K562 (cell line): ENCODE data around the gene IRS1. TPM values are rescaled to one million over a fixed set of nuclear protein-coding genes. Genes with fewer than 3 reads are reported as not detected.

Experiments
- CBX1 ChIP-seq: sonication (generic); IDR thresholded peaks from 2 replicates; pipeline ENCODE4 v1.6.1; 2016; ENCODE audit warnings: antibody characterized with exemption, low read depth, mild to moderate bottlenecking
- E2F4 ChIP-seq: sonication (generic); formaldehyde crosslinking; IDR thresholded peaks from 2 replicates; pipeline ENCODE4 v1.8.0; 2022; ENCODE audit warnings: mild to moderate bottlenecking, low read depth, missing genetic modification reagents
- IRF9 ChIP-seq: fragments of 450-650 bp; IDR thresholded peaks from 2 replicates; pipeline ENCODE4 v1.6.1; 2016; ENCODE audit warnings: missing biosample characterization, missing genetic modification characterization
- KDM4B ChIP-seq, 2 experiments: fragments of 450-650 bp in 1 of 2; sonication (generic) in 1 of 2; IDR thresholded peaks; 2 replicates each; pipeline ENCODE4 v1.6.1; 2016 to 2017; ENCODE audit warnings: borderline replicate concordance in 2 of 2, antibody characterized with exemption in 1 of 2, low read depth in 1 of 2, mild to moderate bottlenecking in 1 of 2
- LCOR ChIP-seq: sonication (generic); formaldehyde crosslinking; IDR thresholded peaks from 2 replicates; pipeline ENCODE4 v1.8.0; 2022; ENCODE audit warnings: mild to moderate bottlenecking, missing genetic modification reagents
- MED1 ChIP-seq: sonication (generic); formaldehyde crosslinking; IDR thresholded peaks from 2 replicates; pipeline ENCODE4 v1.8.1; 2023; ENCODE audit warnings: missing genetic modification reagents, borderline replicate concordance
- NCOA4 ChIP-seq: fragments of 450-650 bp; IDR thresholded peaks from 2 replicates; pipeline ENCODE4 v1.6.1; 2018; ENCODE audit warnings: mild to moderate bottlenecking; ENCODE audit not compliant: partially characterized antibody
- NR1H2 ChIP-seq: sonication (generic); formaldehyde crosslinking; IDR thresholded peaks from 2 replicates; pipeline ENCODE4 v1.4.0; 2020; ENCODE audit warnings: mild to moderate bottlenecking, missing genetic modification reagents
- POLR2B ChIP-seq: fragments of 450-650 bp; IDR thresholded peaks from 2 replicates; pipeline ENCODE4 v1.6.1; 2018; ENCODE audit warnings: low read depth; ENCODE audit not compliant: partially characterized antibody
- RBBP5 ChIP-seq: fragments of 200-600 bp; sonication (generic); IDR thresholded peaks from 2 replicates; pipeline ENCODE4 v1.6.1; 2012; ENCODE audit warnings: borderline replicate concordance, mild to moderate bottlenecking, low read length, control low read depth, inconsistent platforms; ENCODE audit not compliant: insufficient read depth, poor library complexity, severe bottlenecking
- USF2 ChIP-seq: sonication (generic); formaldehyde crosslinking; IDR thresholded peaks from 2 replicates; pipeline ENCODE4 v1.5.0; 2020; ENCODE audit warnings: missing genetic modification reagents
- ZBTB2 ChIP-seq: fragments of 450-650 bp; IDR thresholded peaks from 2 replicates; pipeline ENCODE4 v1.6.1; 2016; ENCODE audit warnings: antibody characterized with exemption
- ZHX1 ChIP-seq: fragments of 150-350 bp; conservative IDR thresholded peaks from 2 replicates; pipeline ENCODE4 v1.6.1; 2014; ENCODE audit warnings: low read length
- ZNF212 ChIP-seq: fragments of 450-650 bp; formaldehyde crosslinking; IDR thresholded peaks from 2 replicates; pipeline ENCODE4 v1.4.0; 2020; ENCODE audit warnings: mild to moderate bottlenecking
- ZNF263 ChIP-seq: sonication (generic); formaldehyde crosslinking; IDR thresholded peaks from 2 replicates; pipeline ENCODE4 v1.8.0; 2022; ENCODE audit warnings: mild to moderate bottlenecking, missing genetic modification reagents, borderline replicate concordance
- ZNF778 ChIP-seq: fragments of 450-650 bp; formaldehyde crosslinking; IDR thresholded peaks from 2 replicates; pipeline ENCODE4 v1.4.0; 2020; ENCODE audit warnings: mild to moderate bottlenecking, moderate library complexity
- polyA plus RNA-seq, 8 experiments: library from polyadenylated mRNA; depleted of rRNA in 4 of 8; stranded (reverse) in 5 of 8; unstranded in 3 of 8; fragments of >200 nt; fragmentation: Nextera tagmentation in 2 of 8; fragmentation: Illumina TruSeq in 1 of 8; extraction: Ambion mirVana in 2 of 8; extraction: Trizol in 1 of 8; gene quantifications; 2 replicates each; pipeline versions ENCODE4 v1.2.1 to v1.2.3, GENCODE V29; 2011 to 2014; ENCODE audit warnings: inconsistent platforms in 1 of 8, missing spikeins in 1 of 8
- total RNA-seq, 7 experiments: library from RNA; depleted of rRNA in 6 of 7; stranded (reverse); fragments of >200 nt in 6 of 7; fragmentation: Illumina TruSeq in 2 of 7; extraction: Trizol in 2 of 7; gene quantifications; 2 replicates each; pipeline versions ENCODE4 v1.2.1 to v1.2.3, GENCODE V29; 2011 to 2021; ENCODE audit warnings: low replicate concordance in 1 of 7

IRS1 gene
- total and polyA plus RNA-seq, 9 of the 15 experiments (the other 6 are each of a cell fraction or from before 2014, with no cell fraction given): under 0.01 to 0.31 (median 0.08) TPM; not detected in 1

- TF ChIP-seq RBBP5 (peak; percentile 18), ZHX1 (no peak), USF2 (CRISPR knock-in tag) (0 out of 2 replicates have a peak, but pooled peaks have one; percentile 32), POLR2B (peak; percentile 78), NCOA4 (no peak), CBX1 (peak; percentile 15; the same call in 1 of the 2 replicates), ZNF778 (CRISPR knock-in tag) (no peak), LCOR (0 out of 2 replicates have a peak, but pooled peaks have one; percentile 42), NR1H2 (no peak), ZNF263 (CRISPR knock-in tag) (peak; percentile 49; the same call in 1 of the 2 replicates), IRF9 (tag) (no peak), KDM4B (IDR thresholded peaks at IDR 0.05; ENCODE audit: borderline replicate concordance in 2 of 2, low read depth in 1 of 2) (no peak), MED1 (no peak), E2F4 (CRISPR knock-in tag) (0 out of 2 replicates have a peak, but pooled peaks have one; percentile 28), ZNF212 (no peak), ZBTB2 (peak; percentile 98)
These were observed 36.4 kb upstream of the IRS1 start, which contains the start of gene RHBDD1 (continued) for GRCh38 chr2:226835796-226836547.
